HFFc6 (cell line): ENCODE data around the gene PTPRN2. TPM values are rescaled to one million over a fixed set of nuclear protein-coding genes. Genes with fewer than 3 reads are reported as not detected.

ENCODE experiments used
- DNase-seq: peaks from one replicate; pipeline ENCODE4 v3.0.0-alpha.2; 2018
- H3K27ac Mint-ChIP-seq: 2 replicates; pipeline ENCODE4 v1.8.0; 2020; ENCODE audit warnings: mild to moderate bottlenecking, mixed read lengths
- H3K27me3 Mint-ChIP-seq: 2 replicates; pipeline ENCODE4 v1.8.0; 2021; ENCODE audit warnings: mild to moderate bottlenecking, moderate library complexity, mixed read lengths; ENCODE audit not compliant: insufficient read depth
- H3K36me3 Mint-ChIP-seq: 2 replicates; pipeline ENCODE4 v1.8.0; 2021; ENCODE audit warnings: low read depth, mixed read lengths
- H3K4me1 Mint-ChIP-seq: 2 replicates; pipeline ENCODE4 v1.8.0; 2020; ENCODE audit warnings: low read depth, mixed read lengths
- H3K4me3 Mint-ChIP-seq: 2 replicates; pipeline ENCODE4 v1.8.0; 2020; ENCODE audit warnings: mild to moderate bottlenecking, moderate library complexity, mixed read lengths
- H3K9me3 Mint-ChIP-seq: 2 replicates; pipeline ENCODE4 v1.8.0; 2020; ENCODE audit warnings: mild to moderate bottlenecking, mixed read lengths
- CTCF ChIP-seq: fragments of 200-600 bp; sonication (generic); IDR thresholded peaks from 2 replicates; pipeline ENCODE4 v1.5.0; 2021; ENCODE audit warnings: antibody characterized with exemption, mild to moderate bottlenecking
- total RNA-seq, 6 experiments: library from RNA; stranded (reverse); fragmentation: NEBNext Ultra II Directional; extraction: Animal tissue kit (Norgen Biotek cat#: 25700); gene quantifications; 2 replicates in 1 of 6; 3 replicates in 5 of 6; pipeline ENCODE4 v1.2.3, GENCODE V29; 2021

The PTPRN2 gene
- total RNA-seq, 6 experiments from 2014 or later: 0.05 to 0.27 (median 0.23) TPM

GRCh38 chr7:158371856-158372255, 215.8 kb downstream of the PTPRN2 start:
- TF ChIP-seq CTCF: no peak
- H3K4me1 Mint-ChIP-seq: peaks cover 5% of the 10 kb centered on the region; the same call in 1 of the 2 replicates
- H3K27ac Mint-ChIP-seq: no peak overlapping the region
- peaks cover 45% of the 10 kb centered on the region for H3K9me3 Mint-ChIP-seq
- DNase-seq: no peak
- peaks cover 5% of the 10 kb centered on the region; the same call in 1 of the 2 replicates for H3K36me3 Mint-ChIP-seq
- no peak overlapping the region for H3K4me3 Mint-ChIP-seq
- H3K27me3 Mint-ChIP-seq: no peaks in the 10 kb centered on the region; the same call in 1 of the 2 replicates

- H3K36me3 Mint-ChIP-seq: peaks cover 8% of the 10 kb centered on the region
- TF ChIP-seq CTCF: no peak
- DNase-seq: no peak
- H3K4me3 Mint-ChIP-seq: no peak overlapping the region
- H3K9me3 Mint-ChIP-seq: peaks cover 54% of the 10 kb centered on the region
- H3K27ac Mint-ChIP-seq: no peak overlapping the region
- peaks cover 4% of the 10 kb centered on the region; the same call in 1 of the 2 replicates for H3K4me1 Mint-ChIP-seq
- no peaks in the 10 kb centered on the region; the same call in none of the 2 replicates for H3K27me3 Mint-ChIP-seq
These were observed 217.8 kb downstream of the PTPRN2 start for GRCh38 chr7:158369866-158370265.

GRCh38 chr7:158369290-158369689, 218.3 kb downstream of the PTPRN2 start:
- peaks cover 11% of the 10 kb centered on the region for H3K36me3 Mint-ChIP-seq
- DNase-seq: no peak
- H3K9me3 Mint-ChIP-seq: peaks cover 54% of the 10 kb centered on the region
- H3K4me3 Mint-ChIP-seq: no peak overlapping the region
- no peak overlapping the region for H3K27ac Mint-ChIP-seq
- H3K4me1 Mint-ChIP-seq: no peaks in the 10 kb centered on the region; the same call in 1 of the 2 replicates
- no peaks in the 10 kb centered on the region; the same call in none of the 2 replicates for H3K27me3 Mint-ChIP-seq
- TF ChIP-seq CTCF: no peak

- H3K27ac Mint-ChIP-seq: no peak overlapping the region
- H3K27me3 Mint-ChIP-seq: no peaks in the 10 kb centered on the region; the same call in none of the 2 replicates
- no peak overlapping the region for H3K4me3 Mint-ChIP-seq
- no peak for DNase-seq
- peaks cover 55% of the 10 kb centered on the region for H3K9me3 Mint-ChIP-seq
- H3K36me3 Mint-ChIP-seq: peaks cover 11% of the 10 kb centered on the region
- TF ChIP-seq CTCF: no peak
- H3K4me1 Mint-ChIP-seq: no peaks in the 10 kb centered on the region
These were observed 219.2 kb downstream of the PTPRN2 start for GRCh38 chr7:158368449-158368848.

GRCh38 chr7:158367634-158367982, 220.0 kb downstream of the PTPRN2 start:
- H3K36me3 Mint-ChIP-seq: peaks cover 11% of the 10 kb centered on the region
- no peaks in the 10 kb centered on the region for H3K4me1 Mint-ChIP-seq
- no peak for DNase-seq
- H3K27ac Mint-ChIP-seq: no peak overlapping the region
- no peaks in the 10 kb centered on the region; the same call in none of the 2 replicates for H3K27me3 Mint-ChIP-seq
- no peak overlapping the region for H3K4me3 Mint-ChIP-seq
- TF ChIP-seq CTCF: no peak
- peaks cover 55% of the 10 kb centered on the region for H3K9me3 Mint-ChIP-seq
